Fibroblast of lung (primary cell): ENCODE results near the gene MCCD1. TPM values are rescaled to one million over a fixed set of nuclear protein-coding genes. Genes with fewer than 3 reads are reported as not detected.
A peak's percentile ranks its signal among the peaks of the same experiment; 100 is the strongest.
"Not testable (repeated sequence)": the region's sequence is repeated elsewhere in the genome, so short reads cannot be mapped to it uniquely, and the experiment has no call there.

Source experiments
- DNase-seq, 2 donors: peaks; one replicate each; pipeline versions ENCODE4 v3.0.0 to v3.0.0-alpha.2; 2010; ENCODE audit warnings: low read depth in 2 of 2
- H2AFZ ChIP-seq: 2 replicates; pipeline ENCODE4 v1.5.1; 2012; ENCODE audit warnings: low read length, control low read depth, inconsistent platforms
- H3K27ac ChIP-seq: 2 replicates; pipeline ENCODE4 v1.5.1; 2011; ENCODE audit warnings: low read length, control low read depth; ENCODE audit not compliant: insufficient read depth
- H3K27me3 ChIP-seq: 2 replicates; pipeline ENCODE4 v1.5.1; 2011; ENCODE audit warnings: mild to moderate bottlenecking, low read length; ENCODE audit not compliant: control insufficient read depth, insufficient read depth
- H3K36me3 ChIP-seq: 2 replicates; pipeline ENCODE4 v1.5.1; 2011; ENCODE audit warnings: low read length; ENCODE audit not compliant: control insufficient read depth, insufficient read depth
- H3K4me1 ChIP-seq: 2 replicates; pipeline ENCODE4 v1.5.1; 2011; ENCODE audit warnings: low read length; ENCODE audit not compliant: control insufficient read depth, insufficient read depth; ENCODE audit errors: extremely low read depth
- H3K4me2 ChIP-seq: 2 replicates; pipeline ENCODE4 v1.5.1; 2011; ENCODE audit warnings: low read length, control low read depth; ENCODE audit not compliant: insufficient read depth; ENCODE audit errors: extremely low read depth
- H3K4me3 ChIP-seq, 4 experiments: fragments of 200-600 bp in 1 of 4; sonication (generic) in 1 of 4; replicated peaks in 1 of 4; 2 replicates each; pipeline ENCODE4 v1.5.1; 2011 to 2016; ENCODE audit warnings: low read length in 4 of 4, low read depth in 3 of 4, mild to moderate bottlenecking in 3 of 4, control low read depth in 2 of 4, inconsistent platforms in 1 of 4, mixed read lengths in 1 of 4; ENCODE audit not compliant: insufficient read depth in 1 of 4; ENCODE audit errors: control extremely low read depth in 1 of 4
- H3K79me2 ChIP-seq: 2 replicates; pipeline ENCODE4 v1.5.1; 2012; ENCODE audit warnings: mild to moderate bottlenecking, low read length, inconsistent platforms; ENCODE audit not compliant: control insufficient read depth, insufficient read depth
- H3K9ac ChIP-seq: 2 replicates; pipeline ENCODE4 v1.5.1; 2011; ENCODE audit warnings: mild to moderate bottlenecking, low read length, control low read depth; ENCODE audit not compliant: insufficient read depth
- H3K9me3 ChIP-seq: 2 replicates; pipeline ENCODE4 v1.5.1; 2012; ENCODE audit warnings: low read depth, low read length; ENCODE audit not compliant: control insufficient read depth, insufficient read depth
- H4K20me1 ChIP-seq: 2 replicates; pipeline ENCODE4 v1.5.1; 2011; ENCODE audit warnings: low read length; ENCODE audit not compliant: control insufficient read depth, insufficient read depth; ENCODE audit errors: extremely low read depth
- EZH2 ChIP-seq: IDR thresholded peaks from 2 replicates; pipeline ENCODE4 v1.5.1; 2012; ENCODE audit warnings: low read length, control low read depth, mild to moderate bottlenecking; ENCODE audit errors: missing control alignments
- polyA plus RNA-seq, 2 donors: library from polyadenylated mRNA; depleted of rRNA in 1 of 2; stranded (reverse) in 1 of 2; unstranded in 1 of 2; fragments of >200 nt; gene quantifications; 2 replicates each; pipeline ENCODE4 v1.2.1, GENCODE V29; 2011 to 2012; ENCODE audit warnings: missing spikeins in 1 of 2
- total RNA-seq: library from RNA; depleted of rRNA; stranded (reverse); fragments of >200 nt; gene quantifications from 2 replicates; pipeline ENCODE4 v1.2.1, GENCODE V29; 2014
- TF ChIP-seq, protein P1 (sequence below), 2 donors: IDR thresholded peaks in 1 of 2; conservative IDR thresholded peaks in 1 of 2; 1 replicate in 1 of 2; 2 replicates in 1 of 2; pipeline ENCODE4 v1.5.1; 2011 to 2012; ENCODE audit warnings: low read length in 2 of 2, control low read depth in 1 of 2, inconsistent platforms in 1 of 2, low read depth in 1 of 2, mild to moderate bottlenecking in 1 of 2

MCCD1 gene
- total and polyA plus RNA-seq, 2 donors (not counting 1 experiment from before 2014, with no cell fraction given): not detected

DNA sequence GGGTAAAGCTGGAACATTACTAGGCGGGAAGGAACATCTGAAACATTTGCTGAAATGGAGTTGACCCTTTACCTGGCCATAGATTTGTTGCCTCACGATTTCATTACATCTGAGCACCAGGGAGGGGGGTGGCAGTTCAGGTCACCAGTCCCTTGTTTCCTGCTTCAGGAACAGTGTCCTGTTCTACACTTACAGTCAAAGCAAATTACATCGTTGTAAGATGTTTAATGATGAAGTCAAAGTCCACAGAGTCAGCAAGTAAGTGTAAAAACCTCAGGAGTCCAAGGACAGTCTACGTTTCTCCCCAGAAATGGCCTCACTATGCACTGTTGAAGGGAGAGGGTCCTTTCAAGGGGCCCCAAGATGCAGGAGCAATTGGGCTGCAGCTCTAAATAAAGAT is 39.7 kb upstream of the MCCD1 start:
- DNase-seq: no peak
- H4K20me1 ChIP-seq: no peaks in the 10 kb centered on the region
- no peak overlapping the region for H3K4me3 ChIP-seq
- no peak overlapping the region for H3K9ac ChIP-seq
- H3K27me3 ChIP-seq: no peaks in the 10 kb centered on the region
- no peak overlapping the region for H3K4me2 ChIP-seq
- TF ChIP-seq EZH2: no peak
- TF ChIP-seq, protein P1, sequence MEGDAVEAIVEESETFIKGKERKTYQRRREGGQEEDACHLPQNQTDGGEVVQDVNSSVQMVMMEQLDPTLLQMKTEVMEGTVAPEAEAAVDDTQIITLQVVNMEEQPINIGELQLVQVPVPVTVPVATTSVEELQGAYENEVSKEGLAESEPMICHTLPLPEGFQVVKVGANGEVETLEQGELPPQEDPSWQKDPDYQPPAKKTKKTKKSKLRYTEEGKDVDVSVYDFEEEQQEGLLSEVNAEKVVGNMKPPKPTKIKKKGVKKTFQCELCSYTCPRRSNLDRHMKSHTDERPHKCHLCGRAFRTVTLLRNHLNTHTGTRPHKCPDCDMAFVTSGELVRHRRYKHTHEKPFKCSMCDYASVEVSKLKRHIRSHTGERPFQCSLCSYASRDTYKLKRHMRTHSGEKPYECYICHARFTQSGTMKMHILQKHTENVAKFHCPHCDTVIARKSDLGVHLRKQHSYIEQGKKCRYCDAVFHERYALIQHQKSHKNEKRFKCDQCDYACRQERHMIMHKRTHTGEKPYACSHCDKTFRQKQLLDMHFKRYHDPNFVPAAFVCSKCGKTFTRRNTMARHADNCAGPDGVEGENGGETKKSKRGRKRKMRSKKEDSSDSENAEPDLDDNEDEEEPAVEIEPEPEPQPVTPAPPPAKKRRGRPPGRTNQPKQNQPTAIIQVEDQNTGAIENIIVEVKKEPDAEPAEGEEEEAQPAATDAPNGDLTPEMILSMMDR (conservative IDR thresholded peaks at IDR 0.05 in 1 of 2, IDR thresholded peaks at IDR 0.05 in 1 of 2; ENCODE audit: low read depth in 1 of 2, low read length in 2 of 2): no peak
- H3K4me1 ChIP-seq: peaks cover 2% of the 10 kb centered on the region
- no peak overlapping the region for H2AFZ ChIP-seq
- no peaks in the 10 kb centered on the region for H3K36me3 ChIP-seq
- H3K27ac ChIP-seq: no peak overlapping the region
- H3K79me2 ChIP-seq: no peaks in the 10 kb centered on the region
- H3K9me3 ChIP-seq: no peaks in the 10 kb centered on the region

DNA sequence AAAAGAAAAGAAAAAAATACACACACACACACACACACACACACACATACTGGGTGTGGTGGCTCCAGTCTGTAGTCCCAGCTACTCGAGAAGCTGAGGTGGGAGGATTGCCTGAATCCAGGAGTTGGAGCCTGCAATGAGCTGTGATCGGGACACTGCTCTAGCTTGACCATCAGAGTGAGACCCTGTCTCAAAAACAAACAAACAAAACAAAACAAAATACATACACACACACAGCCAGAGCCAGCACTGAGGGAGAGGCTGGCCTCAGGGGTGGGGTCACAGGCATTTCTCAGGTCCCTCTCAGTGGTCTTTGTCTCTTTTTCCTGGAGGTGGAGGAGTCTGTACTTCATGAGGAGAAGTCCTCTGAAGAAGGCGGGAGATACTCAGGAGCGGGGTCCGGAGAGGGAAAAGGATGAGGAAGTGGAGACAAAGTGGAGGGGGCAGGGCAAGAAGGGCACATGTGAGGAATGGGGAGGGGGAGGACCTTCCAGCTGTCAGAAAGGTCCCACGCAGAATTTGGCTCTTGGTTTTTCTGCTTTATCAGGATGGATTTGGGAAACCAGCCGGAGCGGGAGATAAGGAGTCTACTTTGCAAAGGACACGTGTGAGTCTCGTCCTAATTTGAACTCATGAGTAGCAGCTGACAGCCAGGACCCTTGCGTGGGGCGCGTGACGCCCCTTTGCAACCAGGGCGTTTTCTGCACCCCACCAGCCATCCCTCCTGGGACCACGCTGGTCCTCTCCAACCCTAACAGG is 38.5 kb upstream of the MCCD1 start:
- H2AFZ ChIP-seq: no peak overlapping the region
- H3K9ac ChIP-seq: no peak overlapping the region
- no peaks in the 10 kb centered on the region for H3K27me3 ChIP-seq
- H3K4me2 ChIP-seq: no peak overlapping the region
- TF ChIP-seq, protein P1 (conservative IDR thresholded peaks at IDR 0.05 in 1 of 2, IDR thresholded peaks at IDR 0.05 in 1 of 2; ENCODE audit: low read depth in 1 of 2, low read length in 2 of 2): no peak
- no peak for TF ChIP-seq EZH2
- H3K9me3 ChIP-seq: no peaks in the 10 kb centered on the region
- DNase-seq: no peak
- H3K4me1 ChIP-seq: no peaks in the 10 kb centered on the region
- peaks cover 2% of the 10 kb centered on the region for H3K79me2 ChIP-seq
- H3K27ac ChIP-seq: no peak overlapping the region
- no peak overlapping the region for H3K4me3 ChIP-seq
- H3K36me3 ChIP-seq: no peaks in the 10 kb centered on the region
- no peaks in the 10 kb centered on the region for H4K20me1 ChIP-seq

DNA sequence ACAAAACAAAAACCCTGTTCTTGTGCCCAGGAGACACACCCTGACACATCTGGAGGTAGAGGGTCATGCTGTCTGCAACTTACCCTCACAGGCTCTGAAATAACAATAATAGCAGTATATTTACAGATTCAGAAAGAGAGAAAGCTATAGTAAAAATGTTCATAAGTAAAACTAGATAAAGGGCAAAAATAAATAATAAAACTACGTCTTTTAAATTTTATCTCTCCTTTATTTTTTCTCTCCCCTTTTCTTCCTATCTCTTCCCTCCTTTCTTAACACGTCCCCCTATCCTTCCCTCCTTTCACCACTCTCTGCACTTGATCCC is 35.2 kb upstream of the MCCD1 start:
- H3K79me2 ChIP-seq: peaks cover 20% of the 10 kb centered on the region
- not testable (repeated sequence) for H4K20me1 ChIP-seq, H3K9ac ChIP-seq, DNase-seq, H3K36me3 ChIP-seq, H3K27me3 ChIP-seq, H2AFZ ChIP-seq, H3K9me3 ChIP-seq
- H3K4me3 ChIP-seq: peak overlapping the region; percentile 64 to 84 (median 74)
- peak overlapping the region; percentile 88 for H3K27ac ChIP-seq
- peak overlapping the region; percentile 83 for H3K4me2 ChIP-seq
- H3K4me1 ChIP-seq: peaks cover 13% of the 10 kb centered on the region
